PC-9 (cell line): ENCODE measurements around the gene PRRC2B. TPM values are rescaled to one million over a fixed set of nuclear protein-coding genes. Genes with fewer than 3 reads are reported as not detected.

Experiments
- BruUV-seq: library from RNA; stranded (reverse); fragments of 400-500 nt; replicated peaks from 2 replicates; lab custom pipeline; 2021; lab: Mats Ljungman, UMichigan
- CTCF ChIA-PET: fragments of 300-600 bp; sonication (Branson Sonifier 250); formaldehyde crosslinking; loops from one replicate; lab custom pipeline; 2022; ENCODE audit warnings: antibody characterized with exemption; lab: Charles Lee
- POLR2A ChIA-PET: fragments of 300-600 bp; sonication (Branson Sonifier 250); formaldehyde crosslinking; loops from one replicate; lab custom pipeline; 2022; ENCODE audit warnings: antibody characterized with exemption; ENCODE audit not compliant: unreplicated experiment; lab: Charles Lee
- DNase-seq, 2 experiments: peaks; one replicate each; pipeline versions ENCODE4 v3.0.0 to v3.0.0-alpha.2; 2015 to 2022; ENCODE audit warnings: mixed read lengths in 1 of 2
- H2AFZ ChIP-seq: fragments of 200-600 bp; sonication (generic); 2 replicates; pipeline ENCODE4 v1.8.1; 2017; ENCODE audit warnings: antibody characterized with exemption
- H3F3A ChIP-seq: fragments of 200-600 bp; sonication (generic); 2 replicates; pipeline ENCODE4 v1.8.1; 2017; ENCODE audit warnings: antibody characterized with exemption, mild to moderate bottlenecking, low read depth; ENCODE audit not compliant: insufficient read depth
- H3K27ac ChIP-seq: fragments of 200-600 bp; sonication (generic); 2 replicates; pipeline ENCODE4 v1.6.1; 2016; ENCODE audit warnings: mixed run types
- H3K27me3 ChIP-seq: fragments of 200-600 bp; sonication (generic); 2 replicates; pipeline ENCODE4 v1.6.1; 2016; ENCODE audit warnings: low read depth, mixed run types; ENCODE audit not compliant: insufficient read depth
- H3K36me3 ChIP-seq: fragments of 200-600 bp; sonication (generic); 2 replicates; pipeline ENCODE4 v1.6.1; 2016; ENCODE audit warnings: low read depth, mixed run types
- H3K4me1 ChIP-seq: fragments of 200-600 bp; sonication (generic); replicated peaks from 2 replicates; pipeline ENCODE4 v1.6.1; 2016; ENCODE audit warnings: mixed run types; ENCODE audit not compliant: insufficient read depth
- H3K4me2 ChIP-seq: fragments of 200-600 bp; sonication (generic); 2 replicates; pipeline ENCODE4 v1.6.1; 2017; ENCODE audit warnings: mixed run types
- H3K4me3 ChIP-seq: fragments of 200-600 bp; sonication (generic); 2 replicates; pipeline ENCODE4 v1.6.1; 2016; ENCODE audit warnings: mixed run types
- H3K79me2 ChIP-seq: fragments of 200-600 bp; sonication (generic); 2 replicates; pipeline ENCODE4 v1.6.1; 2017; ENCODE audit warnings: low read depth, mixed run types
- H3K9me2 ChIP-seq: fragments of 200-600 bp; sonication (generic); 2 replicates; pipeline ENCODE4 v1.8.1; 2017; ENCODE audit warnings: mild to moderate bottlenecking; ENCODE audit not compliant: insufficient read depth
- H3K9me3 ChIP-seq: fragments of 200-600 bp; sonication (generic); 2 replicates; pipeline ENCODE4 v1.8.1; 2016; ENCODE audit warnings: low read depth; ENCODE audit not compliant: insufficient read depth
- H4K20me1 ChIP-seq: fragments of 200-600 bp; sonication (generic); 2 replicates; pipeline ENCODE4 v1.8.1; 2017; ENCODE audit not compliant: insufficient read depth
- CTCF ChIP-seq: fragments of 200-600 bp; sonication (generic); conservative IDR thresholded peaks from 2 replicates; pipeline ENCODE4 v1.6.1; 2017; ENCODE audit warnings: mixed run types, antibody characterized with exemption, mild to moderate bottlenecking, moderate library complexity
- EZH2 ChIP-seq: fragments of 200-600 bp; sonication (generic); IDR thresholded peaks from 2 replicates; pipeline ENCODE4 v1.8.0; 2017; ENCODE audit warnings: antibody characterized with exemption, low read depth
- intact Hi-C: fragments of 100-400 bp; cut with micrococcal nuclease; formaldehyde crosslinking; loops from one replicate; pipeline ENCODE4 v1.10.0; 2022; ENCODE audit not compliant: unreplicated experiment
- total RNA-seq: library from RNA; stranded (reverse); gene quantifications from 2 replicates; pipeline ENCODE4 v1.2.3, GENCODE V29; 2021

The PRRC2B gene
- total RNA-seq, 1 experiment from 2014 or later: 361 TPM

DNA sequence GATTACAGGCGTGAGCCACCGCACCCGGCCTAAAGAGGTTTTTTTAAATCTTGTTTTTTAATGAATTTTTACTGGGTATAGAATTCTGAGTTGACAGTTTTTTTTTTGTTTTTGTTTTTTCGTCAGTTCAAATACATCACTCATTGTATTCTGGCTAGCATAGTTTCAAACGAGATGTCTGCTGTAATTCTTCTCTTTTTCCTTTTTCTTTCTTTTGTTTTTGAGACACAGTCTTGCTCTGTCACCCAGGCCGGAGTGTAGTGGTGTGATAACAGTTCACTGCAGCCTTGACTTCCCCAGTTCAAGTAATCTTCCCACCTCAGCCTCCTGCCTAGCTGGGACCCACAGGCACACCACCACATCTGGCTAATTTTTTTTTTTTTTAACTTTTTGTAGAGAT is 149.3 kb downstream of the PRRC2B start:
- ChIA-PET CTCF (no interaction called here), POLR2A (no interaction called here)
- Histone ChIP-seq H3K4me3 (no peak overlapping the region), H3K9me3 (peaks cover 17% of the 10 kb centered on the region), H3F3A (no peaks in the 10 kb centered on the region), H4K20me1 (no peaks in the 10 kb centered on the region), H3K9me2 (no peaks in the 10 kb centered on the region), H3K4me2 (no peak overlapping the region), H3K36me3 (no peaks in the 10 kb centered on the region), H3K4me1 (peaks cover 21% of the 10 kb centered on the region), H3K27ac (no peak overlapping the region), H2AFZ (no peak overlapping the region), H3K27me3 (peaks cover 39% of the 10 kb centered on the region), H3K79me2 (no peaks in the 10 kb centered on the region)
- intact Hi-C loops: no loop called here
- BruUV-seq: no TSS peak
- DNase-seq: no peak
- no peak for TF ChIP-seq EZH2

GRCh38 chr9:131545003-131545785 is 151.3 kb downstream of the PRRC2B start, which contains the start of gene PRRT1B:
Gene PRRT1B, plus strand, starts transcription at chr9:131545523. Its CDS starts 93 bp downstream, at chr9:131545616.
- peak within 1 kb of the TSS; percentile 40; the same call in 1 of the 2 replicates for H3K4me3 ChIP-seq
- H3K79me2 ChIP-seq: no peaks in the 10 kb centered on the region
- peaks cover 17% of the 10 kb centered on the region for H3K9me3 ChIP-seq
- no peaks in the 10 kb centered on the region for H3F3A ChIP-seq
- BruUV-seq: no TSS peak
- intact Hi-C loops: no loop called here
- POLR2A ChIA-PET: no interaction called here
- no peaks in the 10 kb centered on the region for H3K36me3 ChIP-seq
- CTCF ChIA-PET: interaction anchor here (0.6 to 0.7 kb wide), 2 partner anchors 21 to 357 kb away, joined by 4 to 5 read pairs; no protein-coding TSS in a partner anchor
- H3K4me1 ChIP-seq: peaks cover 21% of the 10 kb centered on the region
- peak; percentile 68 to 71 for DNase-seq
- TF ChIP-seq EZH2 (no peak), CTCF (no peak)
- H3K27me3 ChIP-seq: peaks cover 60% of the 10 kb centered on the region
- no peaks in the 10 kb centered on the region for H4K20me1 ChIP-seq
- H3K9me2 ChIP-seq: no peaks in the 10 kb centered on the region
- H3K4me2 ChIP-seq: peak within 1 kb of the TSS; percentile 72
- peak within 1 kb of the TSS; percentile 78 for H2AFZ ChIP-seq
- no peak within 1 kb of the TSS for H3K27ac ChIP-seq

DNA sequence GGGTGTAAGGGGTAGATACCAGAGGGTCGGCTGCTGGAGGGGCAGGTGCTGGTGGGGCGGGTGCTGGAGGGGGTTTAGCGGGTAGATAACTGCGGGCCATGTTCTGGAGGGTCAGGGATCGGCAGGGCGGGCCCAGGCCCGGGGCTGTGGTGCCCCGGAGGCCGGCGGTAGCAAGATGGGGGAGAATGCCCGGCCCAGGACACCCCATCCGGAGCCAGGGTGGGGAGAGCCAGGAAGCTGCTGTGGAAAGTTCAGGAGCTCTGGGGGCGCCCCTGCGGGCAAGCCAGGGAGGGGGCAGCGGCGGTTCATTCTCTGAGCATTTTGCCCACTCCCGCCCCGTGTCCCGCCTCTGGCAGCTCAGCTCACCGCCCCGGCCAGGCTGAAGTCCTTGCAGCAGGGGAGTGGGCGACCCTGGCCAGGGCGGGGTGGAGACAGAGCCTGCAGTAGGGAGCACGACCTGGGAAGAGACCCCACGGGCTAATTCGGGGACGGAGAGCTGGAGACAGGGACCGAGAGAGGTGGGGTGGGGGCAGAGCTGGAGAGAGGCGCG is 152.0 kb downstream of the PRRC2B start:
- CTCF ChIA-PET: interaction anchor here (0.5 kb wide), 1 partner anchor 44 kb away, joined by 4 read pairs; no protein-coding TSS in a partner anchor
- Histone ChIP-seq H3K9me2 (no peaks in the 10 kb centered on the region), H2AFZ (no peak overlapping the region), H3K4me1 (peaks cover 21% of the 10 kb centered on the region), H3K9me3 (peaks cover 17% of the 10 kb centered on the region), H3K27ac (no peak overlapping the region), H3K4me2 (peak overlapping the region; percentile 72), H3K36me3 (no peaks in the 10 kb centered on the region), H3K79me2 (no peaks in the 10 kb centered on the region), H4K20me1 (no peaks in the 10 kb centered on the region), H3K27me3 (peaks cover 64% of the 10 kb centered on the region), H3K4me3 (no peak overlapping the region), H3F3A (no peaks in the 10 kb centered on the region)
- TF ChIP-seq EZH2 (no peak), CTCF (no peak)
- DNase-seq: no peak
- intact Hi-C loops: no loop called here
- BruUV-seq: no TSS peak
- POLR2A ChIA-PET: no interaction called here
